Esophagus squamous epithelium (tissue), 5 donors: ENCODE results near the gene DHX30. TPM values are rescaled to one million over a fixed set of nuclear protein-coding genes. Genes with fewer than 3 reads are reported as not detected.

Source experiments
- DNase-seq: peaks from one replicate; lab custom pipeline; 2025; lab: John Stamatoyannopoulos, UW
- H3K27ac ChIP-seq, 4 donors: fragments of 200-600 bp; sonication (generic); one replicate each; pipeline ENCODE4 v1.5.1; 2016 to 2019; ENCODE audit warnings: mild to moderate bottlenecking in 1 of 4
- H3K27me3 ChIP-seq, 4 donors: fragments of 200-600 bp; sonication (generic); 1 replicate in 3 of 4; 2 replicates in 1 of 4; pipeline versions ENCODE4 v1.5.1 to v1.6.0; 2017 to 2021; ENCODE audit warnings: antibody characterized with exemption in 1 of 4
- H3K36me3 ChIP-seq, 3 donors: fragments of 200-600 bp; sonication (generic); one replicate each; pipeline ENCODE4 v1.5.1; 2016 to 2019
- H3K4me1 ChIP-seq, 3 donors: fragments of 200-600 bp; sonication (generic); one replicate each; pipeline ENCODE4 v1.5.1; 2017 to 2019
- H3K4me3 ChIP-seq, 4 donors: fragments of 200-600 bp; sonication (generic); 1 replicate in 3 of 4; 2 replicates in 1 of 4; pipeline ENCODE4 v1.5.1; 2016 to 2019; ENCODE audit warnings: mild to moderate bottlenecking in 2 of 4, moderate library complexity in 1 of 4
- H3K9me3 ChIP-seq, 3 donors: fragments of 200-600 bp; sonication (generic); one replicate each; pipeline ENCODE4 v1.5.1; 2016 to 2019
- POLR2A ChIP-seq, 4 donors: fragments of 450-650 bp; IDR thresholded peaks; one replicate each; pipeline ENCODE4 v1.6.1; 2017; ENCODE audit warnings: antibody characterized with exemption in 4 of 4, mild to moderate bottlenecking in 4 of 4, moderate library complexity in 3 of 4
- WGBS, 2 donors: methylation state at CpG; one replicate each; pipeline ENCODE4 v1.1.5; 2018; 5-methylcytosine and 5-hydroxymethylcytosine counted together
- intact Hi-C: fragments of 100-400 bp; cut with DNase I; formaldehyde crosslinking; loops from one replicate; pipeline ENCODE4 v1.15.0; 2022
- total RNA-seq, 4 donors: library from RNA; depleted of rRNA; stranded (reverse); fragments of >200 nt; gene quantifications; one replicate each; pipeline ENCODE4 v1.1.0, GENCODE V29; 2016
- TF ChIP-seq, protein P1 (sequence below), 6 experiments: fragments of 450-650 bp in 4 of 6; fragments of 200-600 bp in 2 of 6; sonication (generic) in 2 of 6; IDR thresholded peaks; one replicate each; pipeline ENCODE4 v1.5.1; 2016 to 2019; ENCODE audit warnings: antibody characterized with exemption in 6 of 6, mild to moderate bottlenecking in 4 of 6, moderate library complexity in 4 of 6
- donor health status: DM: yes; HTN: yes; CAD: no.

Gene DHX30
- total RNA-seq, 4 donors from 2014 or later: 32.8 to 63.5 (median 44.8) TPM

DNA sequence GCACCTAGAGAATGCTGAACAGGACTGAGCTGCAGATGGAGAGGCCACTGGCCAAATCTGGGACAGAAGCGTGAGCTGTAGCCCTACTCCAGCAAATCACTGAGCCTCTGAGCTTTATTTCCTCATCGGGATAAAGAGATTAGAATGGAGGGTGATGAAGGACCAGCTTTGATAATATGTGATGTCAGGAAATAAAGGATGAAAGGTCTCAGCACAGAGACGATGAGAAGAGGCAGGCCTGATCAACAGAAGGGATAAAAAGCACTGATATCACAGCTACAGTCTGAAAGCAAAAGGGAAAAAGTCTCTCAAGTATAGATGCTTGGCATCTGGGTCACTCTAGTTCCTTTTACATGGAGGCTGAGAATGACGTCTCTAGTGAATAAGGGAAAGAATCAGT is 70.0 kb downstream of the DHX30 start:
- Histone ChIP-seq H3K27ac (no peak overlapping the region), H3K36me3 (peaks cover 35 to 90% (median 38%) of the 10 kb centered on the region in 3 donors), H3K9me3 (no peaks in the 10 kb centered on the region), H3K4me3 (no peak overlapping the region), H3K27me3 (no peaks in the 10 kb centered on the region), H3K4me1 (peaks cover 6 to 39% (median 9%) of the 10 kb centered on the region in 3 donors)
- no peak for DNase-seq
- intact Hi-C loops: no loop called here
- 79 to 90% methylated on average over 4 of the region's 4 CpGs for WGBS, 2 donors
- no peak for TF ChIP-seq POLR2A (IDR thresholded peaks at IDR 0.05)
- TF ChIP-seq, protein P1, sequence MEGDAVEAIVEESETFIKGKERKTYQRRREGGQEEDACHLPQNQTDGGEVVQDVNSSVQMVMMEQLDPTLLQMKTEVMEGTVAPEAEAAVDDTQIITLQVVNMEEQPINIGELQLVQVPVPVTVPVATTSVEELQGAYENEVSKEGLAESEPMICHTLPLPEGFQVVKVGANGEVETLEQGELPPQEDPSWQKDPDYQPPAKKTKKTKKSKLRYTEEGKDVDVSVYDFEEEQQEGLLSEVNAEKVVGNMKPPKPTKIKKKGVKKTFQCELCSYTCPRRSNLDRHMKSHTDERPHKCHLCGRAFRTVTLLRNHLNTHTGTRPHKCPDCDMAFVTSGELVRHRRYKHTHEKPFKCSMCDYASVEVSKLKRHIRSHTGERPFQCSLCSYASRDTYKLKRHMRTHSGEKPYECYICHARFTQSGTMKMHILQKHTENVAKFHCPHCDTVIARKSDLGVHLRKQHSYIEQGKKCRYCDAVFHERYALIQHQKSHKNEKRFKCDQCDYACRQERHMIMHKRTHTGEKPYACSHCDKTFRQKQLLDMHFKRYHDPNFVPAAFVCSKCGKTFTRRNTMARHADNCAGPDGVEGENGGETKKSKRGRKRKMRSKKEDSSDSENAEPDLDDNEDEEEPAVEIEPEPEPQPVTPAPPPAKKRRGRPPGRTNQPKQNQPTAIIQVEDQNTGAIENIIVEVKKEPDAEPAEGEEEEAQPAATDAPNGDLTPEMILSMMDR (IDR thresholded peaks at IDR 0.05): no peak

DNA sequence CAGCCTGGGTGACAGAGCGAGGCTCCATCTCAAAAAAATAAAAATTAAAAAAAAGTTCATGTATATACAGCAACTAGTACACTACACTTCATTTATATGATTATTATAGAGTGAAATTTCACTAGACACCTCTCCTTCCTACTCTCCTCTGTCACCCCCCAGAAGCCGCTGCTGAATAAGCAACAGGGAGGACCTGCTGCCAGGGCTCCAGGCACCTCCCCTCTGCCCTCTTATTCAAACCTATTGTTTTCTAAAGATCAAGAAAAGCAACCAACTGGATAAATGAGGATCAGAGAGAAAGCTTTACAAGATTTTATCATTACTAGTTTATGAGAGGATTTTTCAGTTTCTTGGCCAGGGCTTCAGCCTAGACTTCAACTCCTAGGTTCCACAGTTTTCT is 71.5 kb downstream of the DHX30 start:
- intact Hi-C loops: no loop called here
- Histone ChIP-seq H3K9me3 (no peaks in the 10 kb centered on the region), H3K4me3 (no peak overlapping the region), H3K27me3 (no peaks in the 10 kb centered on the region), H3K36me3 (peaks cover 27 to 75% (median 29%) of the 10 kb centered on the region in 3 donors), H3K4me1 (peaks cover 6 to 41% (median 9%) of the 10 kb centered on the region in 3 donors), H3K27ac (peak overlapping the region in 3 of 4 donors; percentile 47 to 72 (median 63))
- DNase-seq: no peak
- no peak for TF ChIP-seq POLR2A (IDR thresholded peaks at IDR 0.05)
- TF ChIP-seq, protein P1 (IDR thresholded peaks at IDR 0.05): no peak
- 88 to 97% methylated on average over 2 of the region's 2 CpGs for WGBS, 2 donors

DNA sequence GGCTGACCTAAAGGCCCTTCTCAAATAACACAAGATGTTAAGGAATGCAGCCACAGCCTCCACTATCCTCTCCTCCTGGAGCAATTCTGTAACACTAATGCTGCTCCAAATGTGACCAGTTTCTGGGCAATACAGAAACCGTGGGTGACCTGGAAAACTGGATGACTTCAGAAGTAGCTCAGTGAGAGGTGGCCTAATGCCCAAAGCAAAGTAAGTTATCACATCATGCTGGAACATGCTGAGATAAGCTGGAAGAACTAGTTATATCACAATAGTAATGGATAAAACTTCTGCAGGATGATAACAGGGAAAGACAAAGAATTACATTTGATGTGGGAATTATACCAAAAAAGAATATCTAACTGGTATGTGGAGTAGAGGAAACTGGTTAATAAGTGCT is 72.0 kb downstream of the DHX30 start:
- intact Hi-C loops: no loop called here
- H3K9me3 ChIP-seq: no peaks in the 10 kb centered on the region
- peaks cover 22 to 70% (median 25%) of the 10 kb centered on the region in 3 donors for H3K36me3 ChIP-seq
- peak overlapping the region in 3 of 4 donors; percentile 47 to 72 (median 63) for H3K27ac ChIP-seq
- no peaks in the 10 kb centered on the region for H3K27me3 ChIP-seq
- peaks cover 6 to 41% (median 9%) of the 10 kb centered on the region in 3 donors for H3K4me1 ChIP-seq
- DNase-seq: no peak
- H3K4me3 ChIP-seq: no peak overlapping the region
- TF ChIP-seq, protein P1 (IDR thresholded peaks at IDR 0.05): no peak
- TF ChIP-seq POLR2A (IDR thresholded peaks at IDR 0.05): no peak
- WGBS, 2 donors: 64% methylated on average over 1 of the region's 1 CpG

DNA sequence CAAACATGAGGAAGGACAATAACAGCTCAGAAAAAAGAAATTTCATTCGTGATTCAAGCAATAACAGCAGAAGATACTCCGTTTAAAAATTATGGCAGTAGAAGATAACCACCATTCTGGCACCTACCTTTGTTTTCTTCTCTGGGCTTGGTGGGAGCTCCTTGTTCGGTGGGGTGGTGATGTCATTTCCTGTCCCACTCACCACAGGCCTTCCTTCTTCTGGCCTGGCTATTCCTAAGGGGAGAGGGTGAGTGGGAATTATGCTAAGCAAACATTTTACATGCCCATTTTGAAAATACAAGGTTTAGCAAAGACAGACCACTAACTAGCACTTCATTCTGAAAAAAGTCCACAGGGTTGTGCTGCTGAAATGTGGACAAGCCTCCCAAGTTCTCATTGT is 74.4 kb downstream of the DHX30 start:
- H3K36me3 ChIP-seq: peaks cover 0 to 60% (median 4%) of the 10 kb centered on the region in 3 donors
- TF ChIP-seq, protein P1 (IDR thresholded peaks at IDR 0.05): no peak
- no peak for TF ChIP-seq POLR2A (IDR thresholded peaks at IDR 0.05)
- DNase-seq: no peak
- WGBS, 2 donors: 32% methylated on average over 3 of the region's 3 CpGs
- no peak overlapping the region for H3K27ac ChIP-seq
- no peaks in the 10 kb centered on the region for H3K9me3 ChIP-seq
- no peaks in the 10 kb centered on the region for H3K27me3 ChIP-seq
- H3K4me3 ChIP-seq: no peak overlapping the region
- peaks cover 6 to 41% (median 9%) of the 10 kb centered on the region in 3 donors for H3K4me1 ChIP-seq
- intact Hi-C loops: no loop called here

DNA sequence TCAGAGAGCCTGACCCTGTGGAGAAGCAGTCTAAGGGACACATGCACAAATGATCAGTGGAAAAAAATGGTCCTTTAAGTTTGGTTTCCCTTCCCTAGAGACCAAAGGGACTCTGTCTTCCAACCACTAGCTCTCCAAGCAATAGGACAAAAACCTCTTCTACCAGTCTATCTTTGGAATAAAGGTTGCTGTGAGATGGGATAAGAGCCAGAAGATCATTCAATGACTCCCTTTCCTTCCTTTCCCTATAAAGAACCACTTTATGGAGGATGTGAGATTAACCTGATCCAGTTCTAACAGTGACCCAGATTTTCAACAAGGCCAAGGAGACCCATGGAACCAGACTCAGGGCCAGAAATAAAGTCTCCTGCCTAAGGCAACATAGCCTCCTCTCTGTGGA is 74.8 kb downstream of the DHX30 start:
- Histone ChIP-seq H3K4me1 (peaks cover 6 to 41% (median 9%) of the 10 kb centered on the region in 3 donors), H3K27me3 (no peaks in the 10 kb centered on the region), H3K36me3 (peaks cover 0 to 60% (median 4%) of the 10 kb centered on the region in 3 donors), H3K27ac (no peak overlapping the region), H3K9me3 (no peaks in the 10 kb centered on the region), H3K4me3 (no peak overlapping the region)
- intact Hi-C loops: no loop called here
- no peak for DNase-seq
- TF ChIP-seq POLR2A (IDR thresholded peaks at IDR 0.05): no peak
- TF ChIP-seq, protein P1 (IDR thresholded peaks at IDR 0.05): no peak
